Smooth muscle cell (in vitro differentiated cells): ENCODE data around the gene ACSL5. TPM values are rescaled to one million over a fixed set of nuclear protein-coding genes. Genes with fewer than 3 reads are reported as not detected.

Experiments
- DNase-seq: peaks from one replicate; lab custom pipeline; 2025; ENCODE audit not compliant: unreplicated experiment; lab: John Stamatoyannopoulos, UW
- H2AFZ ChIP-seq: fragments of 200-600 bp; sonication (generic); 2 replicates; pipeline ENCODE4 v1.6.0; 2016; ENCODE audit warnings: antibody characterized with exemption, low read depth, mild to moderate bottlenecking
- H3F3A ChIP-seq: fragments of 200-600 bp; sonication (generic); 2 replicates; pipeline ENCODE4 v1.6.0; 2017; ENCODE audit warnings: antibody characterized with exemption, low read depth
- H3K27ac ChIP-seq: fragments of 200-600 bp; sonication (generic); 2 replicates; pipeline ENCODE4 v1.5.1; 2016; ENCODE audit warnings: low read depth, mild to moderate bottlenecking
- H3K27me3 ChIP-seq: fragments of 200-600 bp; sonication (generic); 2 replicates; pipeline ENCODE4 v1.6.1; 2016; ENCODE audit warnings: low read depth, mild to moderate bottlenecking
- H3K36me3 ChIP-seq: fragments of 200-600 bp; sonication (generic); 2 replicates; pipeline ENCODE4 v1.5.1; 2016; ENCODE audit warnings: low read depth
- H3K4me1 ChIP-seq: fragments of 200-600 bp; sonication (generic); 2 replicates; pipeline ENCODE4 v1.5.1; 2016; ENCODE audit warnings: low read depth
- H3K4me2 ChIP-seq: fragments of 200-600 bp; sonication (generic); 2 replicates; pipeline ENCODE4 v1.6.0; 2016; ENCODE audit warnings: mild to moderate bottlenecking
- H3K4me3 ChIP-seq: fragments of 200-600 bp; sonication (generic); 2 replicates; pipeline ENCODE4 v1.5.1; 2016; ENCODE audit warnings: mild to moderate bottlenecking
- H3K79me2 ChIP-seq: fragments of 200-600 bp; sonication (generic); 2 replicates; pipeline ENCODE4 v1.6.0; 2016; ENCODE audit warnings: low read depth, mild to moderate bottlenecking
- H3K9ac ChIP-seq: fragments of 200-600 bp; sonication (generic); 2 replicates; pipeline ENCODE4 v1.6.0; 2016; ENCODE audit warnings: low read depth
- H3K9me3 ChIP-seq: fragments of 200-600 bp; sonication (generic); replicated peaks from 2 replicates; pipeline ENCODE4 v1.5.1; 2016; ENCODE audit warnings: low read depth
- H4K20me1 ChIP-seq: fragments of 200-600 bp; sonication (generic); 2 replicates; pipeline ENCODE4 v1.6.0; 2016; ENCODE audit warnings: low read depth
- WGBS: methylation state at CpG from one replicate; pipeline ENCODE4 v1.1.7; 2016; ENCODE audit warnings: low lambda C conversion rate; 5-methylcytosine and 5-hydroxymethylcytosine counted together
- polyA plus RNA-seq: library from polyadenylated mRNA; unstranded; fragments of >200 nt; fragmentation: Nextera tagmentation; extraction: Ambion mirVana; gene quantifications from 2 replicates; pipeline ENCODE4 v1.2.1, GENCODE V29; 2016
- total RNA-seq: library from RNA; depleted of rRNA; stranded (reverse); fragments of >200 nt; gene quantifications from 2 replicates; pipeline ENCODE4 v1.2.3, GENCODE V29; 2014
- TF ChIP-seq, protein P1 (sequence below): fragments of 200-600 bp; sonication (generic); IDR thresholded peaks from 2 replicates; pipeline ENCODE4 v1.5.1; 2017; ENCODE audit warnings: borderline replicate concordance, mild to moderate bottlenecking, antibody characterized with exemption; ENCODE audit not compliant: insufficient read depth, poor library complexity, severe bottlenecking

Gene ACSL5
- total and polyA plus RNA-seq, 2 experiments from 2014 or later, result 0.61 TPM; not detected in 1

DNA sequence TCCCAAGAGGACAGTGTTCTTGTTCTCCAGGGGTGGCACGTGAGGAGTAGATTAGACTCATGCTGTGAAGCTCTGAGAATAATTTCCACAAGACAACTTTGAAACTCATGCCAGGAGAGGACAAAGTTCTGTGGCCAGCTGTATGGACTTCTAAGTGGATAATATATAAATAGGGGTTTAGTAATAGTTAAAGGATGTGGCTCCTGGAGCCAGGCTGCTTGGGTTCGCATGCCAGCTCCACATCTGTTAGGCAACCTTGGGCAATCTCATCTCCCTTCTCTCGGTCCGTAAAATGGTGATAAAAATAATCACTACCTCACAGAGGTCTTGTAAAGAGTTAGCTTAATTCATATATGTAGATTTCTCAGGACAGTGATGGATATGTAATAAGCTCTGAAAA, 35.8 kb downstream of the ACSL5 start:
- WGBS, result 74% methylated on average over 4 of the region's 4 CpGs
- Histone ChIP-seq H3K36me3 (no peaks in the 10 kb centered on the region), H3K79me2 (no peaks in the 10 kb centered on the region), H2AFZ (no peak overlapping the region), H3K9ac (no peak overlapping the region), H3F3A (no peaks in the 10 kb centered on the region), H3K4me3 (no peak overlapping the region), H3K27ac (no peak overlapping the region), H3K4me1 (no peaks in the 10 kb centered on the region), H4K20me1 (no peaks in the 10 kb centered on the region), H3K27me3 (peaks cover 10% of the 10 kb centered on the region), H3K9me3 (no peaks in the 10 kb centered on the region), H3K4me2 (no peak overlapping the region)
- TF ChIP-seq, protein P1, sequence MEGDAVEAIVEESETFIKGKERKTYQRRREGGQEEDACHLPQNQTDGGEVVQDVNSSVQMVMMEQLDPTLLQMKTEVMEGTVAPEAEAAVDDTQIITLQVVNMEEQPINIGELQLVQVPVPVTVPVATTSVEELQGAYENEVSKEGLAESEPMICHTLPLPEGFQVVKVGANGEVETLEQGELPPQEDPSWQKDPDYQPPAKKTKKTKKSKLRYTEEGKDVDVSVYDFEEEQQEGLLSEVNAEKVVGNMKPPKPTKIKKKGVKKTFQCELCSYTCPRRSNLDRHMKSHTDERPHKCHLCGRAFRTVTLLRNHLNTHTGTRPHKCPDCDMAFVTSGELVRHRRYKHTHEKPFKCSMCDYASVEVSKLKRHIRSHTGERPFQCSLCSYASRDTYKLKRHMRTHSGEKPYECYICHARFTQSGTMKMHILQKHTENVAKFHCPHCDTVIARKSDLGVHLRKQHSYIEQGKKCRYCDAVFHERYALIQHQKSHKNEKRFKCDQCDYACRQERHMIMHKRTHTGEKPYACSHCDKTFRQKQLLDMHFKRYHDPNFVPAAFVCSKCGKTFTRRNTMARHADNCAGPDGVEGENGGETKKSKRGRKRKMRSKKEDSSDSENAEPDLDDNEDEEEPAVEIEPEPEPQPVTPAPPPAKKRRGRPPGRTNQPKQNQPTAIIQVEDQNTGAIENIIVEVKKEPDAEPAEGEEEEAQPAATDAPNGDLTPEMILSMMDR, result no peak
- no peak for DNase-seq

GRCh38 chr10:112412696-112413095, 38.8 kb downstream of the ACSL5 start:
- 93% methylated on average over 2 of the region's 2 CpGs for WGBS
- Histone ChIP-seq H4K20me1 (no peaks in the 10 kb centered on the region), H3K4me1 (no peaks in the 10 kb centered on the region), H3K27ac (no peak overlapping the region), H3K4me3 (no peak overlapping the region), H3K27me3 (peaks cover 10% of the 10 kb centered on the region), H3K9ac (no peak overlapping the region), H3K4me2 (no peak overlapping the region), H2AFZ (no peak overlapping the region), H3K9me3 (no peaks in the 10 kb centered on the region), H3F3A (no peaks in the 10 kb centered on the region), H3K79me2 (no peaks in the 10 kb centered on the region), H3K36me3 (no peaks in the 10 kb centered on the region)
- no peak for DNase-seq
- TF ChIP-seq, protein P1, result no peak

- Histone ChIP-seq H2AFZ (no peak overlapping the region), H3K9ac (no peak overlapping the region), H3K4me3 (no peak overlapping the region), H3K79me2 (no peaks in the 10 kb centered on the region), H3F3A (no peaks in the 10 kb centered on the region), H3K9me3 (no peaks in the 10 kb centered on the region), H3K4me2 (no peak overlapping the region), H3K4me1 (no peaks in the 10 kb centered on the region), H4K20me1 (no peaks in the 10 kb centered on the region), H3K27ac (no peak overlapping the region), H3K36me3 (no peaks in the 10 kb centered on the region), H3K27me3 (no peaks in the 10 kb centered on the region)
- DNase-seq, result no peak
- TF ChIP-seq, protein P1, result no peak
- WGBS, result 99% methylated on average over 3 of the region's 3 CpGs
These were observed 47.8 kb downstream of the ACSL5 start for GRCh38 chr10:112421731-112422130.

DNA sequence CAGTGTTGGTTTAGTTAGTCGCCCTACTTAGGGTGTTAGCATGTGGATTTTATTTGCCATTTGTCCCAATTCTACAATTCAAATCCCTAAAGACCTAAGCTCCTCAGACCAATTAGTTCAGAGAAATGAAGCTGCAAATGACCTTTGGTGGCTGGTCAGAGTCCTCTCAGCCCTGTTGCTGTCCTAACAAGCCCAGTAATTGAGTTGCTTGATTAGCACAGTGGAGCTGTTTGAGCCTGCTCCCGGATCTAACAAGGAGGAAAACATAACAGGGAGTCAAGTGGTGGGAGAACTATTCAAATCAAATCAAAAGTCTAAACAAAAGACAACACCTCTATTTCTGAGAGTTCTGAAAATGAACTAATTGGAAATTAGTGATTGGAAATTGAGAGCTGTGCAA, 50.7 kb downstream of the ACSL5 start:
- Histone ChIP-seq H3K36me3 (no peaks in the 10 kb centered on the region), H3K4me3 (no peak overlapping the region), H3K79me2 (no peaks in the 10 kb centered on the region), H3F3A (no peaks in the 10 kb centered on the region), H3K27me3 (no peaks in the 10 kb centered on the region), H4K20me1 (no peaks in the 10 kb centered on the region), H3K4me2 (no peak overlapping the region), H3K9ac (no peak overlapping the region), H2AFZ (no peak overlapping the region), H3K9me3 (no peaks in the 10 kb centered on the region), H3K4me1 (no peaks in the 10 kb centered on the region), H3K27ac (no peak overlapping the region)
- 84% methylated on average over 2 of the region's 2 CpGs for WGBS
- DNase-seq, result no peak
- TF ChIP-seq, protein P1, result no peak
